ENCODE measurements around the gene ZNF772.
"Not testable (repeated sequence)": the region's sequence is repeated elsewhere in the genome, so short reads cannot be mapped to it uniquely, and the experiment has no call there.

The ZNF772 gene

DNA sequence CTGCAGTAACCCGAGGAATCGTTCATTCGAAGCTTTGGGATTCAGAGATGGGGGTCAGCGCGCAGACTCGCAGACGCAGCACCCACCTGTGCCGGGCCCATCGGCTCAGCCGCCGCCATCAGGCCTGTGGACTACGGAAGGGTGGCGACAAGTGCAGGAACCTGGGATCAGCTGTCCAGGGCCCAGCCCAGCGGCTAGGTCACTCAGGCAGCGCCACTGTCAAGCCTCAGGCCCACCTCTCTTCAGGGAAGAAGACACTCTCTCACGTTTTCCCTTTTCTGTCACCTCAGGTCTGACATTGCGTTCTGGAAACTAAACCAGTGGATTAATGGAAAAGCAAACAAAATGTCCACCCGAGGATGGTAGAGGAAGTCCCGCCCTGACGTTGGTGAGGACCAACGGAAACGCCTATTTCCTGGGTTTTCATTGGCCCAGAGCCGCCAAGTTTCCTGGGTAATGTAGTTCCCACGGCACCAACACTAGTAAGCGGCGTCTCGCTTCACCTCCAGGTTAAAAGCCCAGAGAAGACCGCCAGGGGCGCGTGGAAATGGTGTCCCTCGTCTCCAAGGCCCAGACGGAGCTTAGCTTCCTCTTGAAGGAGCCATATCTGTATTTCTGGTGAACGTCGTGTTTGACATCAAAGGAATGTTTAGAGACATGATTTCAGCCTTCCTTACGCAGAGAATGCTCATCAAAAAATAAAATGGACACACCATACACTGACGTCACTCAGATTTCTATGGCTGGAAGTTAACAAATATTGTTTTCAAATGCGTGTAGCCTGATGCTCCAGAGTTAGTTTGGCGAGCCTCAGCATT is at the start of gene ZNF772:
Gene ZNF772, minus strand, starts transcription at position 376 of the 818 bp plus-strand sequence. Its CDS starts 257 bp downstream, at position 119.
- DNase-seq, result peak; percentile 85

DNA sequence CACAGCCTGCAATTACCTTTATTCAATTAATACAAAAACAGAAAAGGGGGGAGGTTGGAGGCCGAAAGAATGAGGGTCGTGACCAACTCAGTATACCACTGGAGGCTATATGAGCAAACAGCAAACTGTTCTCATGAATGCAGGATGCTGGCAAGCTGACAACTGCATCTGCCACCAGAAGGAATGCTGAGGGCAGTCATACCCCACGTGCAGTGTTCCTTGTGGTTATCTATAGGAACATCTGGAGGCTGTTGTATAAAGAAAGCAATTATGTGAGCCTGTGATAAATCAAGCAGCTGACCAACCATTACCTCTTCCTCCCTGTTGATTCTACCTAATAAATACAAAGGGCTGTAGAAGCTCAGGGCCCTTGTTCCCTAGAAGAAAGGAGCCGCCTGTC is 40.7 kb upstream of the ZNF772 start:
- DNase-seq, result not testable (repeated sequence)

DNA sequence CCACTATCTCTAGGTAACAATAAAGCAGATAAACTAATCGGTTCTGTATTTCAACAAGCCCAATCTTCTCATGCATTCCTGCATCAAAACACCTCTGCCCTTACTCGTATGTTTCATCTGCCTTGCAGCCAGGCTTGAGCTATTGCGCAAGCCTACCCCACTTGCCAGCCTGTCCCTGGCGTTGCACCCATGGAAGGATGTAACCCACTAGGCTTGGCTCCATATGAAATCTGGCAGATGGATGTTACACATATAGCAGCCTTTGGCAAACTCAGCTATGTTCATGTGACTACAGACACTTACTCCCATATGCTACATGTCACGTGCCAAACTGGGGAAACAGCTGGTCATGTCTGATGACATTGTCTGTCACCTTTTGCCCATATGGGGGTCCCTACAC is 37.9 kb upstream of the ZNF772 start:
- no peak for DNase-seq

DNA sequence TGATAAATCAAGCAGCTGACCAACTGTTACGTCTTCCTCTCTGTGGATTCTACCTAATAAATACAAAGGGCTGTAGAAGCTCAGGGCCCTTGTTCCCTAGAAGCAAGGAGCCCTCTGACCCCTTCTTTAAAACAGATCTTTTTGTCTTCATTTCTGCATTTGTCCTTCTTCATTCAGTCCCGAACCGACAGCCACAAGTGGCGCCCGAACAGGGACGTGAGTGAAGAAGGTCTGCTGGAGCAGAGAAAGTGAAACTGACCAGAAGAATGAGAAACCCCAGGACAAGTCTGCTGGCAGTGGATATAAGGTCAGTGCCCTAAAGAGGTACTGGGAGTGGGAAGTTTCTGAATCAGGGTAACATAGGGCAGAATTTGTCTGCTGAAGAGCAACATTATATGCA is 35.5 kb upstream of the ZNF772 start:
- no peak for DNase-seq

DNA sequence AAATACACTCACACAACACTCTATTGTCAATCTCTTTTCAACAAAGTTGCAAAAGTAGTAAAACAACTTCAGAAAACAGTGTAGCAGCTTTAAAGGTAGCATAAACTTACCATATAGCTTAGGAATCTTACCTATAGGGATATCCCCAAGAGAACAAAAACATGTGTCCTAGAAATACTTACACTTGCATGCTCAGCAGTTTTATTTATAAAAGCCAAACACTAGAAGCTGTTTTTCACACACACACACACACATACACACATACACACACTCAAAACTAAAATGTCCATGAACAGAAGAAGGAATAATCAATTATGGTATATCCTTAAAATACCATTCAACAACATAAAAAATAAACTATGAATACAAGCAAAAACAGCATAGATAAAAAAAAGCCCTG is 34.1 kb upstream of the ZNF772 start:
- no peak for DNase-seq

DNA sequence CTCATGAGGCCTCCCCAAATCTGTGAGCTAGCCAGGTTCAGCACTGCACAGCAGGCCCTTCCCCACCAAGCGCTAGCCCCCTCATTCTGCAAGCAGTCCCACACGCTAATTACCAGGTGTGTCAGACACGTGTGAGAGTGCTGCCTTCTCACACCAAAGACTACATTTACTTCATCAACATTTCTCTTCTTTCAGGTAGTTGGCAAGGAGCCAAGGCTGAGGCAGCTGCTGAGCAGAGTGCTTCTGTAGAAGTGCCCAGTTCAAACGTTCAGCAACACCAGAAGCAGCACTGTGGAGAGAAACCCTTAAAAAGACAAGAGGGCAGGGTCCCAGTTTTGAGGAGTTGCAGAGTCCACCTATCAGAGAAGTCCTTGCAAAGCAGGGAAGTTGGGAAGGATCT is 28.8 kb upstream of the ZNF772 start:
- DNase-seq, result no peak

DNA sequence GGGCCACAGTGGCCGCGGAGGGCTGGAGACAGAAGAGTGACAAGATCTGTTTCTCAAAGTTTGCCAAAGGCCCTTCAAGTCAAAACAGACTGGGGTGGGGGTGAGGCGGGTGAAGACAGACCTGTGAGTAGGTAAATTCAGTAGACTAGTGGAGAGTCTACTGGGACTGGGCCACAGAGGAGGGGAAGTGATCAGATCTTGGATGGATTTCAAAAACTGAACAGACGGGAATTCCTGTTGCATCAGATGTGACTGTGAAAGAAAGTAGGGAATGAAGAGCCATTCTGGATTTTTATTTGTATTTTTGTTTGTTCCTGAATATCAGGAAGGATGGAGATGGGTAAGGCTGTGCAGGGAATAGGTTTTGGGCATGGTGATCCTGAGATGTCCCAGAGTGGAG is 23.0 kb upstream of the ZNF772 start:
- not testable (repeated sequence) for DNase-seq

DNA sequence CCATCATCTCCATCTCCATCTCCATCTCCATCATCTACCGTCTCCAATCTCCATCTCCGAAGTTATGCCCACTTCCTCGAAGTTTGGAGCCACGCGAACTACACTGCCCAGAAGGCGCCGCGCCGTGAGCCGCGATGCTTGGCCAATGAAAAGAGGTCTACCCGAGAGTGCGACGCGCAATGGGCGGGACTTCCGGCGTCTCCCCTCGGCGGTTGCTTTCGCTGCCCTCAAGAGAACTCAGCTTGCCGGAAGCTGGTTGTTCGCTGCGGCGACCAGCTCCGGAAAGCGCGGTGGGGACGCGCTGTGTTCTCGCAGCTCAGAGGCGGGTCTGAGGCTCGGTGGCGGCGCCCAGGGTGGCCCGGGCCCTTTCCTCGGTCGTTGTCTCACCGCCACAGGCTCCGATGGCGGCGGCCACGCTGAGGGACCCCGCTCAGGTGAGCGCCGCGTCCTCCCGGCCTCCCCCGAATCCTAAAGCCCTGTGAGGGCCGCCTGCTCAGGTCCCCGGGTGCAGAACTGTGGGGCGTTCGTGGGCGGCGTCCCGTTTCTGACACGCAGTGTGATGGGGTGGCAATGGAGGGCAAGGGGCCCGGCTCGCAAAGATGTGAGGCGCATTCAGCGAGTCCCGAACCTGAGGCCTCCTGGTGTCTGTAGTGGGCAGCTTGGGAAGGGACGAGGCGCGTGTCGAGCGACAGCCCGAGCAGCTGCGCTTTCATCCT is 22.5 kb upstream of the ZNF772 start, which contains the start of gene ZNF773:
Gene ZNF773, plus strand, starts transcription at position 259 of the 716 bp plus-strand sequence. Its CDS starts 143 bp downstream, at position 402.
- peak; percentile 96 for DNase-seq

DNA sequence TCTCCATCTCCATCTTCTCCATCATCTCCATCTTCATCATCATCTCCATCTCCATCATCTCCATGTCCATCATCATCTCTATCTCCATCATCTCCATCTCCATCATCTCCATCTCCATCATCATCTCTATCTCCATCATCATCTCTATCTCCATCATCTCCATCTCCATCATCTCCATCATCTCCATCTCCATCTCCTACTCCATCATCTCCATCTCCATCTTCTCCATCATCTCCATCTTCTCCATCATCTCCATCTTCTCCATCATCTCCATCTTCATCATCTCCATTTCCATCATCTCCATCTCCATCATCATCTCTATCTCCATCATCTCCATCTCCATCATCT is 21.9 kb upstream of the ZNF772 start:
- DNase-seq, result not testable (repeated sequence)

DNA sequence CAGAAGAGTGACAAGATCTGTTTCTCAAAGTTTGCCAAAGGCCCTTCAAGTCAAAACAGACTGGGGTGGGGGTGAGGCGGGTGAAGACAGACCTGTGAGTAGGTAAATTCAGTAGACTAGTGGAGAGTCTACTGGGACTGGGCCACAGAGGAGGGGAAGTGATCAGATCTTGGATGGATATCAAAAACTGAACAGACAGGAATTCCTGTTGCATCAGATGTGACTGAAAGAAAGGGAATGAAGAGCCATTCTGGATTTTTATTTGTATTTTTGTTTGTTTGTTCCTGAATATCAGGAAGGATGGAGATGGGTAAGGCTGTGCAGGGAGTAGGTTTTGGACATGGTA is 10.9 kb upstream of the ZNF772 start:
- not testable (repeated sequence) for DNase-seq

DNA sequence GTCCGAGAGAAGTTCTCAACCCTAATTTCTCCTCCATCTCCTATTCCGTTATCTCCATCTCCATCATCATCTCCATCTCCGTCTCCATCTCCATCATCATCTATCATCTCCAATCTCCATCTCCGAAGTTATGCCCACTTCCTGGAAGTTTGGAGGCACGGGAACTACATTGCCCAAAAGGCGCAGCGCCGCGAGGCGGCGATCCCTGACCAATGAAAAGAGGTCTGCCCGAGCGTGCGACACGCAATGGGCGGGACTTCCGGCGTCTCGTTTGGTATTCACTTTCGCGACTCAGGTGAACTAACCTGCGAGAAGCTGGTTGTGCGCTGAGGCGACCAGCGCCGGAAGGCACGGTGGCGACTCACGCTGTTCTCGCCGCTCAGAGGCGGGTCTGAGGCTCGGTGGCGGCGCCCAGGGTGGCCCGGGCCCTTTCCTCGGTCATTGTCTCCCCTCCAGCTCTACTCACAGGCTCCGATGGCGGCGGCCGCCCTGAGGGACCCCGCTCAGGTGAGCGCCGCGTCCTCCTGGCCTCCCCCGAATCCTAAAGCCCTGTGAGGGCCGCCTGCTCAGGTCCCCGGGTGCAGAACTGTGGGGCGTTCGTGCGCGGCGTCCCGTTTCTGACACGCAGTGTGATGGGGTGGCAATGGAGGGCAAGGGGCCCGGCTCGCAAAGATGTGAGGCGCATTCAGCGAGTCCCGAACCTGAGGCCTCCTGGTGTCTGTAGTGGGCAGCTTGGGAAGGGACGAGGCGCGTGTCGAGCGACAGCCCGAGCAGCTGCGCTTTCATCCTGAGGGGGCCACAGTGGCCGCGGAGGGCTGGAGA is 10.3 kb upstream of the ZNF772 start, which contains the start of gene ZNF419:
Gene ZNF419, plus strand, starts transcription at position 274 of the 822 bp plus-strand sequence. Its CDS starts 201 bp downstream, at position 475.
- DNase-seq, result peak; percentile 94

DNA sequence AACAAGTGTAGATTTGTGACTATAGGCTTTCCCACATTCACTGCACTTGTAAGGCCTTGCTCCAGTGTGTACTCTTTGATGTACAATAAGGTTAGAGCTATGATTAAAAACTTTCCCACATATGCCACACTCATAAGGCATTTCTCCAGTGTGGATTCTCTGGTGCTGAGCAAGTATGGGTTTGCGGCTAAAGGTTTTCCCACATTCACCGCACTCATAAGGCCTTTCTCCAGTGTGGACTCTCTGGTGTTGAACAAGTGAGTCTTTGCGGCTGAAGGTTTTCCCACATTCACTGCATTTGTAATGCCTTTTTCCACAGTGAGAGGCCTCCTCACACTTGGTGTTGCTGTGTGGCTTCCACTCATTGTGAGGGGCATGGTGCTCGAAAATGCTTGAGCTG is 3.7 kb downstream of the ZNF772 start:
- no peak for DNase-seq

DNA sequence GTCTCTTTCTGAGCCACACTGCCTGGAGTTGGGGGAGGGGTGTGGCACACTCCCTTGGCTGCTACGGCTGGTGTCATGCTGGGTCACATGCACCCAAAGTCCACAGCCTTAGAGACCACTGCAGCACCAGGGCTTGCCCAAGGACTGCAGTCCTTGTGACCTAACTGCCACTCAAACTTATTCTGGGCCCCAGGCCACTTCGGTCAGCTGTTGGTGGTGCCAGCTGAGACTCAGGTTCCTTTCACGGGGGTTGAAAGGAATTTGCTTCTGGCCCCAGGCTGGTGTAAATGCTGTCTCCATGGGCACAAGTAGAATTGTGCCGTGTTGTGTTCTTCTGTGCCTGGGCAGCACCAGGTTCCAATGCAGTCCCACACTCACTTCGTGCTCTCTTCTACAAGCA is 10.9 kb downstream of the ZNF772 start:
- no peak for DNase-seq

DNA sequence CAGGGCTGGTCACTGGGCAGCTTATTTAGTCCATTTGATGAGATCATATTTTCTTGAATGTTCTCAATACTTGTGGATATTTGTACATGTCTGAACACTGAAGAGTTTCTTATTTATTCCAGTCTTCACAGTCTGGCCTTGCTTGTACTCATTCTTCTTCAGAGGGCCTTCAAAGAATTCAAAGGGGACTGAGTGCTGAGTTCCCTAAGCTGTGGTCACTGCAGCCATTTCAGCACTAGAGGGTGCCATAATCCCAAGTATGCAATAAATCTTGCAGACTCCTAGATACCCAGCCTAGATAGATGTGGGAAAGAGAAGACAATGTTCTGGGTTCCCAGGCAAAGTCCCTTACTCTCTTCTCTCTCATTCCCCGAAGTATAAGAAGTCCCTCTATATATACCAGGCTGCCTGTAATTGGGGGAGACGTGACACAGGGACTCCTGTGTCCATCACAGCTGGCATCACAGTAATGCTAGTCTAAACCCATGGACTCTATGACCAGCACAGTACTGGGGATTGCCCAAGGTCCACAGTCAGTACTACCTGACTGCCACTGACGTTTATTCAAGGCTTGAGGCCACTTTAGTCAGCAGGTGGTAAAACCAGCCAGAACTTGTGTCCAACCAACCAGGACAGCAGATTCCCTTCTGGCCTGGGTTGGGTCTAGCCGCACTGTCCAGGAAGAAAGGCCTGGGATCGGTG is 11.5 kb downstream of the ZNF772 start:
- DNase-seq, result no peak

DNA sequence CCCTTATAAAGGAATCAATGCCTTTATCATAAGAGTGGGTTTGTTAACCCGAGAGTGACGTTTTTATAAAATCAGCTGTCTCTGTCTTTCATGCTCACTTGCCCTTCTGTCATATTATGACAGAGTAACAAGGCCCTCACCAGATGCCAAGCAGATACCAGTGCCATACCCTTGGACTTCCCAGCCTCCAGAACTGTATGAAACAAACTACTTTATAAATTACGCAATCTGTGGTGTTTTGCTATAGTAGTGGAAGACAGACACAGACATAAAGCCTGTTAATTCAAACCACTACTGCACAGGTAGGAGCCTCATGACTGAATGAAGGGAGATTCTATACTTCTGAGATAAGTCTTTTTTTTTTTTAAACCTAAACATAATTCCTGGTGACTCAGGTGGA is 25.1 kb downstream of the ZNF772 start:
- DNase-seq, result no peak

DNA sequence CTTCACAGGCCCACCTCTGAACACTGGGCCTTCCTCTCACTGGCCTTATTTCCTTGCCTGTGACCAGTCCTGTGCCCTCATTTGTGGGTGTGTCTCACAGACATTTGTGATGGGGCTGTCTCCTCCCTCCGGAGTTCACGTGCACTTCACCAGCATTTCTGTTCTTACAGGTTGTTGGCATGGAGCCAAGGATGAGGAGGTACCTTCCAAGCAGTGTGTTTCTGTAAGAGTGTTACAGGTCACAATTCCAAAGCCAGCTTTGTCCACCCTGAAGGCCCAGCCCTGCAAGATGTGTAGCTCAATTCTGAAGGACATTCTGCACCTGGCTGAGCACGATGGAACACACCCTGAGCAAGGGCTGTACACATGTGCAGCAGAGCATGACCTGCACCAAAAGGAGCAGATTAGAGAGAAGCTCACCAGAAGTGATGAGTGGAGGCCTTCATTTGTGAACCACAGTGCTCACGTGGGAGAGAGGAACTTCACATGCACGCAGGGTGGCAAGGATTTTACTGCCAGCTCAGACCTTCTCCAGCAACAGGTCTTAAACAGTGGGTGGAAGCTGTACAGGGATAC is 34.2 kb downstream of the ZNF772 start:
- DNase-seq, result no peak

DNA sequence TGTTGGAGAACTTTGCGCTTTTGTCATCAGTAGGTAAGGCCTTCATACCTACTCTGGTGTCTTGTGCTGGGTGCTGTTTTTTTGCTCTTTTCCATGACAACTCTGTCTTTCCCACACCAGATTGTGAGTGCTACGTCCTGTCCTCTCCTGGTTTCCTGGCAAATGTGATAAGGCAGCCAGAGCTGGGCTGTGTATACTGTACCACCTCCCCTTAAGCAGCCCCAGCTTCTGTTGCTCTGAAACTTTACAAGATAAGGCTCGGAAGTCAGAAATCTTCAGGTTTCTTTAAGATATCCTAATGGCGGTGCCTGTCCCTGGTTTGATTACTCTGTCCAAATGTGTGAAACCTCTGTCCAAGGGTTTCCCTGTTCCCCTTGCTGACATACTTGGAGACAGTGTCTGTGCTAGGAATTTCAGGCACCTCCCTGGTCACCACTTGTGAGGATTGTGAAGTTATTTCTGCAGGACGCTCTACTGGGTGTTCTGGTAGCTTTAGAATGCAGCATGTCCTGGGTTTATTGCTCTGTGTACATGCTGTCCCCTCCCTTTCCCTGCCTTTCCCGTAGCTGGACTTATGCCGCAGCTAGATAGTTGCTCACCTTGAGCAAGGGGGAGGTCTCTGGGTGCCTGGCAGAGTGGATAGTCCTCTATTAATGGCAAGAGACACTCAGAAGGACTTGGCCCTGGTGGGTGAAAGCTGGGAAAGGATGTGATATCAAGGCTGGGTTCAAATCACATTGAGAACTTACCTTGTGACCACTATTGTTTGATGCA is 35.2 kb downstream of the ZNF772 start:
- DNase-seq, result no peak

DNA sequence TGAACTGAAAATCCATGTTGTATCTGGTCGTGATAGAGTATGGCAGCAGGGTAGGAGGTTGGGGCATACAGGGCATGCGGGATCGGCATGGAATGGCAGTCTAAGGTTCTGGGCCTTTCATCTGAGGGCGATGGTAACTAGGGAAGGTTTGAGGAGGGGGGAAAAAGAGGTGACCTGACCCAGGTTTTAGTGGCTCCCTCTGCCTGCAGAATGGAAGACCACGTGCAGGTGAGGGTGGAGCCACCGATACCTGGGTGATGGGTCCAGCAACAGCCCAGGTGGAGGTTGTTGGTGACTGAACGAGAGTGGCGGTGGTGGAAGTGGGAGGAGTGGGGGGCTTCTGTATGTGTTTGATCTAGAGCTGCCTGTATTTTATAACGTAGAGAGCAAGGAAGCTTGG is 38.4 kb downstream of the ZNF772 start:
- no peak for DNase-seq

DNA sequence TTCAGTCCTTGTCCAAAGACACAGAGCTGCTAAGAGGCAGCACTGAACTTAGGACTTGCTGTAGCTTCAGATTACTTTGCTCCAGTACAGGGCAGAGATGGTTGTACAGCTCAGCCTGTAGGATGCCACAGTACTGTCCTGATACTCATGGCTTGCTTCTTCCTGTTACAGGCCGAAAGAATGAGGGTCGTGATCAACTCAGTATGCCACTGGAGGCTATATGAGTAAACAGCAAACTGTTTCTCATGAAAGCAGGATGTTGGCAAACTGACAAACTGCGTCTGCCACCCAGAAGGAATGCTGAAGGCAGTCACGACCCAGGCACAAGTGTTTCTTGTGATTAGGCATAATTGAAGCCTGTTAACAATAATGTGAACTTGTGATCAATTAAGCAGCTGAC is 39.4 kb downstream of the ZNF772 start:
- DNase-seq, result no peak

DNA sequence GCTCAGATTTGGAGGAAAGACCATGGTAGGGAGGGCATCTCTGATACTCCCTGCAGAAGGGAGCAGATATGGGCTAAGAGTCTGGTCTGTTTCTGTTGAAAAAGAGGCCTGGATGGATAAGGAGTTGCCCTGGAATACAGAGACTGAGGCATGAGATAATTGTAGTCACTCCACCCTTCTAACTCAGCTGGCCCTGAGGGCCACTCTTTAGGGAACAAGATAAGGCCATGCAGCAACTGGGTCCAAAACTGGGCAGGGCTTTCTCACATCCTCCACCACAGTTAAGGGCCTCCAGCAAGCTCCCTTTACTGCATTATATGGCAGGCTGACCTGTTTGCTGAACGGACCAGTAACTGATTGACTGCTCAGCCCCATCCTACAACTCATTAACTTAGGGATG is 40.9 kb downstream of the ZNF772 start:
- no peak for DNase-seq
